AG09319 (cell line): ENCODE results near the gene P3H4.
"Not testable (repeated sequence)": the region's sequence is repeated elsewhere in the genome, so short reads cannot be mapped to it uniquely, and the experiment has no call there.

ENCODE experiments used
- DNase-seq: peaks from one replicate; pipeline ENCODE4 v3.0.0-alpha.2; 2010; ENCODE audit warnings: low read depth; ENCODE audit errors: extremely low read depth
- CTCF ChIP-seq: IDR thresholded peaks from 2 replicates; pipeline ENCODE4 v1.5.1; 2011; ENCODE audit warnings: low read depth, mild to moderate bottlenecking, inconsistent platforms, low read length, moderate library complexity

P3H4 gene

DNA sequence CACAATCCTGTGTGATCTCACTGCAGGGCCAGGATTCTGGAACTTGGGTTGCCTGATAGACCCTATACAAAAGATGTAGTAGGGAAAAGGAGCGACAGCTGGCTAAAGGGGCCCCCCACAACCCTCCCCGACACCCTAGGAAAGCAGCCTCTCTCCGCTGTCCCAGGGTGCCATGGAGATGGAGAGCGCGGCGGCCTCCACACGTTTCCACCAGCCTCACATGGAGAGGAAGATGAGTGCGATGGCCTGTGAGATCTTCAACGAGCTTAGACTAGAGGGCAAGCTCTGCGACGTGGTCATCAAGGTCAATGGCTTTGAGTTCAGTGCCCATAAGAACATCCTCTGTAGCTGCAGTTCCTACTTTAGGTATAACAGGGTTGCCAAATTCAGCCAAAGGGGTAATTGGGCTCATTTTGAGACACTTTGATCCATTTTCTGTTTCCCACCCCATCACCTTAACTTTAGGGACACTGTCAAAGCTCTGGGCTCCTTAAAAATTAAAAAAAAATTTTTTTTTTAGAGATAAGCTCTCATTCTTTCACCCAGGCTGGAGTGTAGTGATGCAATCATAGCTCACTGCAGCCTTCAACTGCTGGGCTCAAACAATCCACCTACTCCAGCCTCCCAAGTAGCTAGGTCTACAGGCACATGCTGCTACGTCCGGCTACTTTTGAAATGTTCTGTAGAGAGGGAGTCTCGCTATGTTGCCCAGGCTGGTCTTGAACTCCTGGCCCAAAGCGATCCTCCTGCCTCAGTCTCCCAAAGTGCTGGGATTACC, 26.2 kb upstream of the P3H4 start, which contains the start of gene KLHL10:
Gene KLHL10, plus strand, starts transcription at position 65 of the 778 bp plus-strand sequence. Its CDS starts 108 bp downstream, at position 173.
- no peak for DNase-seq
- no peak for TF ChIP-seq CTCF

GRCh38 chr17:41836550-41837196, 24.9 kb upstream of the P3H4 start:
- TF ChIP-seq CTCF, result no peak
- DNase-seq, result no peak

DNA sequence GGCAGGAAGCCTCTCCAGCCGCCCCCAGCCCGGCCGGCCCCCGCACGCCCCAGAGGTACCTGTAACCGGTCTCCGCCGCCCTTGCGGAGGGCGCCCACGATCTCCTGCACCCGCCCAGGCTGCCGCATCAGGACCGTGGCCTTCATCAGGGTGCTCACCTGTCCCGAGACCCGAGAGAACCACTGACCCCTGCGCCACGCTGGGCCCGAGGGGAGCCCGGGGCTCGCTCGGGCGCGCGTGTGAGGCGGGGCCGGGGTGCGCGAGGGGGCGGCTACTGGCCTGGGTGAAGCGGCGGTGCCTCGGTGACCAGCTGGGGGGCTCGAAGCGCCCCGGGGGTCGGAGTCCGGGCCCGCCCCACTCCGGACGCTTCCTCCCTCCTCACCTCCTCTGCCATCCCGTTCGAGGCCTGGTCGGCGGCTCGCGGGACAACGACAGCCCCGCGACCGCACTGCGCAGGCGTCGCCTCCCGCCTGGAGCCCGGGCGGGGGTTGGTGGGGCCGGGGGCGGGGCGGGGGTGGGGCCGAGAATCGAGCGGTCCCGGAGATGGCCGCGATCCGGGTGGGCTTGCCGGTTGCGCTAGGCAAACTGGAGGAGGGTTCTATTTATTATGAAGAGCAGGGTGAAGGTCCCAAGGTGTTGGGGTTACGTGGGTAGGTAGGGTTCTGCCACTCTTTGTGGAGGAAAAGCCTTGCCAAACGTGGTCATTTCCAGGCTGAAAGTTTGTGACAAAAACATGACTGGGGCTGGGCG, 24.2 kb upstream of the P3H4 start, which contains the start of gene NT5C3B:
Gene NT5C3B, minus strand, starts transcription at position 433 of the 750 bp plus-strand sequence. Its CDS starts 39 bp downstream, at position 394.
- TF ChIP-seq CTCF, result no peak
- no peak for DNase-seq

- DNase-seq, result no peak
- TF ChIP-seq CTCF, result no peak
Measured at GRCh38 chr17:41835214-41835799, 23.6 kb upstream of the P3H4 start.

- not testable (repeated sequence) for DNase-seq
Measured at GRCh38 chr17:41829961-41830360, 18.2 kb upstream of the P3H4 start.

DNA sequence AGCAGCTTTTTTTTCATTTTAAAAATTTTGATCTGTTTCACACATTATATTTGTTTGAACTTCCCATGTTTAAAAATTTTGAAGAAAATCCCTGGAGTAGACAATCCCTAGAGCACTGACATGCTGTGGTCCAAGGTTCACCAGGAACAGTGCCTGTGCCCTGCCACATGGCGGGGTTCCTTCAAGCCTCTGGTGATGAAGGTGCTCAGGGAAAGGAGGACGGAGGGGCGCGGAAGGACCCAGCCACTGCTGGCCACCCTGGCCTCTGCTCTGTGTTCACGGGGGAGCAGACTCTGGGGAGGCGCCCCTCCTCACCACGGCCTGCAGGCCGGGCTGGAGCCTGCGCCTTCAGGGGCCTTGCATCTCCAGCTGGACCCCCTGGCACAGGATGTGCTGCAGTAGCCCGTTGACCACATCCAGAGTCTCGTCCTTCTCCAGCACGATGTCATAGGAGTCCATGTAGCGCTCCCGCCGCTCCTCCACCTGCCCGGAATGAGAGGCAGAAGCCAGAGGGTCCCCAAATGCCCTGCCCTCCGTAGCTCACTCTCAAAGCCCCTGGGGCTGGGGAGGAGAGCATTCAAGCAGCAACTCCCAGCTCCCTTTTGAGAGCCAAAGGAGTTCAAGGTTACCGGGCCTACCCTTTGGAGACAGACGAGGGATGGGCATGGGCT, 13.6 kb upstream of the P3H4 start:
- TF ChIP-seq CTCF, result no peak
- no peak for DNase-seq

GRCh38 chr17:41824086-41824485, 12.3 kb upstream of the P3H4 start:
- TF ChIP-seq CTCF, result no peak
- peak; percentile 44 for DNase-seq
